Measurements from ENCODE around the gene AGPAT1. TPM values are rescaled to one million over a fixed set of nuclear protein-coding genes. Genes with fewer than 3 reads are reported as not detected.

The AGPAT1 gene
- total and polyA plus RNA-seq, 2 of the 13 experiments (the other 11 are each of a cell fraction or from before 2014, with no cell fraction given): 51.3 to 139 TPM

- no peak for TF ChIP-seq TERF1 (CRISPR knock-in tag; IDR thresholded peaks at IDR 0.05)
- TF ChIP-seq ZNF777 (CRISPR knock-in tag; IDR thresholded peaks at IDR 0.05): peak; percentile 46; the same call in 1 of the 2 replicates
- no peak for TF ChIP-seq SP1 (IDR thresholded peaks at IDR 0.05)
- TF ChIP-seq SP1 (CRISPR knock-in tag; IDR thresholded peaks at IDR 0.05): peak; percentile 88
- TF ChIP-seq NFIC (IDR thresholded peaks at IDR 0.05; ENCODE audit: low read length): no peak
- TF ChIP-seq SSRP1 (CRISPR knock-in tag; IDR thresholded peaks at IDR 0.05): 0 out of 2 replicates have a peak, but pooled peaks have one; percentile 41
- no peak; a peak in 1 of 4 replicates for TF ChIP-seq REST (IDR thresholded peaks at IDR 0.05; ENCODE audit: borderline replicate concordance in 1 of 2, low read depth in 1 of 2, low read length in 2 of 2)
- TF ChIP-seq ZZZ3 (CRISPR knock-in tag; IDR thresholded peaks at IDR 0.05; ENCODE audit: borderline replicate concordance): no peak
- no peak for TF ChIP-seq GPN1 (CRISPR knock-in tag; IDR thresholded peaks at IDR 0.05; ENCODE audit: borderline replicate concordance)
- peak; percentile 32 for TF ChIP-seq DNMT1 (CRISPR knock-in tag; IDR thresholded peaks at IDR 0.05)
- peak; percentile 65; the same call in 1 of the 2 replicates for TF ChIP-seq KAT7 (CRISPR knock-in tag; IDR thresholded peaks at IDR 0.05; ENCODE audit: borderline replicate concordance)
- no peak for TF ChIP-seq ZNF264 (CRISPR knock-in tag; IDR thresholded peaks at IDR 0.05)
- TF ChIP-seq CHCHD3 (CRISPR knock-in tag; IDR thresholded peaks at IDR 0.05): no peak
- TF ChIP-seq HOXA3 (CRISPR knock-in tag; IDR thresholded peaks at IDR 0.05): peak; percentile 47; the same call in 1 of the 2 replicates
- no peak for TF ChIP-seq ZNF83 (CRISPR knock-in tag; IDR thresholded peaks at IDR 0.05; ENCODE audit: borderline replicate concordance)
- peak; percentile 73; the same call in 1 of the 3 replicates for TF ChIP-seq MXI1 (IDR thresholded peaks at IDR 0.05; ENCODE audit: borderline replicate concordance, low read depth, low read length)
- no peak for TF ChIP-seq NAIF1 (CRISPR knock-in tag; IDR thresholded peaks at IDR 0.05; ENCODE audit: borderline replicate concordance)
- no peak for TF ChIP-seq RFX3 (CRISPR knock-in tag; IDR thresholded peaks at IDR 0.05)
- TF ChIP-seq LCORL (IDR thresholded peaks at IDR 0.05): no peak
- TF ChIP-seq LCORL (CRISPR knock-in tag; IDR thresholded peaks at IDR 0.05): no peak
- TF ChIP-seq ZNF292 (CRISPR knock-in tag; IDR thresholded peaks at IDR 0.05; ENCODE audit: borderline replicate concordance, low read depth): no peak
- TF ChIP-seq RARG (CRISPR knock-in tag; IDR thresholded peaks at IDR 0.05; ENCODE audit: low read depth): no peak
- TF ChIP-seq YEATS4 (CRISPR knock-in tag; IDR thresholded peaks at IDR 0.05; ENCODE audit: borderline replicate concordance): no peak
- TF ChIP-seq RFXAP (CRISPR knock-in tag; IDR thresholded peaks at IDR 0.05; ENCODE audit: borderline replicate concordance): no peak
- no peak; the same call in 1 of the 2 replicates for TF ChIP-seq ISL2 (CRISPR knock-in tag; IDR thresholded peaks at IDR 0.05)
- no peak for TF ChIP-seq PCBP1 (IDR thresholded peaks at IDR 0.05; ENCODE audit: borderline replicate concordance, low read depth, low read length)
- no peak for TF ChIP-seq ZNF224 (CRISPR knock-in tag; IDR thresholded peaks at IDR 0.05)
- TF ChIP-seq ZSCAN25 (CRISPR knock-in tag; IDR thresholded peaks at IDR 0.05): no peak
These were observed 47.9 kb downstream of the AGPAT1 start, which contains the start of gene ATF6B (continued) for GRCh38 chr6:32127717-32128592.
